Stimulated activated CD4-positive, alpha-beta T cell treated with anti-CD3 and anti-CD28 coated beads, Interleukin-12 subunit alpha, Interleukin-12 subunit beta, amount 100 ng/mL, for 24 hours (primary cell): ENCODE data around the gene GRPR.

ENCODE experiments used
- DNase-seq, 2 experiments: peaks; one replicate each; pipeline ENCODE4 v3.0.0-alpha.2; 2020; ENCODE audit warnings: low read depth in 2 of 2

GRPR gene

GRCh38 chrX:16123222-16123786 is at the start of gene GRPR:
GRPR (plus strand) TSS chrX:16123565; CDS start chrX:16123954, 389 bp downstream.
- DNase-seq = peak; percentile 12 to 44

- no peak for DNase-seq
Measured at GRCh38 chrX:16075087-16075486, 48.3 kb upstream of the GRPR start.

- DNase-seq = no peak
Measured at GRCh38 chrX:16076834-16077233, 46.5 kb upstream of the GRPR start.

- DNase-seq = no peak
Measured at GRCh38 chrX:16077811-16078210, 45.6 kb upstream of the GRPR start.

- no peak for DNase-seq
Measured at GRCh38 chrX:16081357-16081756, 42.0 kb upstream of the GRPR start.

DNA sequence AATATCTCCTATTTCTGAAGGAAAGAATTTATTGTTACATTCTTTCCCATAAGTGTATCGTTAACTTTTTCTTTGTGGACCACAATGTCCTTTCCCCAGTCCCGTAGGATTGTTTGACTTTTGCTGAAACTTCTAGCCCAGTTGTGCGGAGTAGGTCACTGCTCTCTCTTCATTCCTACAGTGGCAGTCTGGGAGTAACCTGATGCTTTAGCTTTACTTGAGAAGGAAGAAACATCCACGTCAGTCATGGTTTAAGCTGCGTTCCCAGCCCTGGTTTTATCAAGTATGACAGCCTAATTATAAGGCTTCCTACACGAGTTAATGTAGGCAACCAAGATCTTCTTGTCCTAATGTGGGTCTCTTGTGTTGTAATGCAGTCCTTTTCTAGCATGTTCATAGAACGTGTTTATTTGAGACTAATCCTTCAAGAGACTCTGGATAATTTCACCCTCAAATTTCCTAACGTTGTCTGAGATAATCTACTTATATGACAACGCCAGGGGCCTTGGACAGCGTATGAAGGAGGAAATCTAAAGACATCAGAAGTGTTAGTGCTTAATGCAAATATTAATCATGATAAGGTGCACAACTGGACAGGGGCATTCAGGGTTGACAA is 40.8 kb upstream of the GRPR start:
- DNase-seq = no peak

DNA sequence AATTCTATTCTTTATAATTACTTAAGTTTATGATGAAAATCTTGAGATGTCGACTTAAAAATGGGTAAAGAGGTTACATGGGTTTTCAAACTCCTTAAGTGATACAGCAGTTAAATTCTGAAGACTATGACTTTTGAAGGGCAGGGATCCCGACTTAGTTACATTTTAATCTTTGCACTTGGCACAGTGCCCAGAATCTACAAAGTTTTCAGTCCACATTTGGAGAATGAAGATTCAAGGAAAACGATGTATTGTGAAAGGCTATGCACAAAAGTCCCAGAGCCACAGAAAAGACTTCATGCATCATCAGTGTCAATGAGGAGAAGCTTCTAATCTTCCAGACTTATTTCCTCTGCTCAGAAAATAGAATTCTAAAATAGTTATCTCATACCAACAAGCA is 36.3 kb upstream of the GRPR start:
- DNase-seq = no peak

GRCh38 chrX:16089086-16089485 is 34.3 kb upstream of the GRPR start:
- DNase-seq = no peak

DNA sequence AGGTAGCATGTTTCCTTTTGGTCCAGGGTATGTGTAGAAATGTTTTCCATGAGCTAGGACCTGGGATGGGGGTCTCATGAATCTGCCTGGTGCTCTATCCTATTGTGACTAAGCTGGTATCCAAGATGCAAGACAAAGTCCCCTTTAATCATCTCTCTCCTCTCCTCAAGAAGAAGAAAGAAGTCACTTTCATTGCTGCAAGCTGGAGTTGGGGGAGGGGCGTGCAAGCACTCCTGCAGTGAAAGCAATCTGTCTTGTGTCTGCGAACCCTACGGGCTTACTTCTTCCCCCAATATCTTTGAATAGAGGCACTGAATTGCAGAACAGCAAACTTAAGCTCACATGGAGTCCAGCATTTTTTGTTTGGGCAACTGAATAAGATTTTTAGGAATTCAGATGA is 27.2 kb upstream of the GRPR start:
- DNase-seq = no peak

DNA sequence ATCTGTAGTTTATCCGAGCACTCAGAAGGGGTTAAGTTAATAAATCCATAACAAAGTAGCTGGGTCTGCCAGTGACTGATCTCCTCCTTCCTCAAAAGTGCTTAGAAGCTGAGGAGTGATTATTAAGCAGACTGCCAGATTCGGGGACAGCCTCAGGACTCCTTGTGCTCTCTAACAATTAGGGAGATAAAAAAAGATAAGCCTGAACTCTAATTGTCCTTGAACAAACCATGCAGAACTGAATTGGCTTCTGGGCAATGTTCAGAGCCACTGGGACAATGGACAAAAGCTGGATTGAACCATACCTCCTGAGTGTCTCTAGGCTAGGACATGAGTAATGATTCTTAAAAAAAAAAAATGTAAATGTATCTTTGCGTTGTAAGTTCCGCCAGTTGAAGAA is 22.7 kb upstream of the GRPR start:
- DNase-seq = no peak

- no peak for DNase-seq
Measured at GRCh38 chrX:16101581-16101980, 21.8 kb upstream of the GRPR start.

DNA sequence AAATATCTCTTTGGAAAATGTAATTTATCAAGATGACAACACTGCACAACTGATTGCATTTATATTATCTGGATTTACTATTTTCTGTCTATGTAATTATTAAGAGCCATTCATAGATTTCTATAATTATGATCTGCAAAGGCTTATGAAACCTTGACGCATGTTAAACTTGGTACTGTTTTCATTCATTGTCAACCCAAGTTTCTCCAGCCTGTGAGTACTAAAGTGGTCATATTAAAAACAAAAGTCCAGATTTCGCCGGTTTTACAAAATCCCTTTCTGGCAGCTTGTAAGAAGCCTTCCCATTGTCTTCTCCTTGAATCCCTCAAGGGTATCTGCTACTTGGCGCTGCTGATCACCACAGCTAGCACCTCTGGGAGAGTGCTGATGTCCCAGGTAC is 19.7 kb upstream of the GRPR start:
- no peak for DNase-seq

- no peak for DNase-seq
Measured at GRCh38 chrX:16112428-16112827, 10.9 kb upstream of the GRPR start.

DNA sequence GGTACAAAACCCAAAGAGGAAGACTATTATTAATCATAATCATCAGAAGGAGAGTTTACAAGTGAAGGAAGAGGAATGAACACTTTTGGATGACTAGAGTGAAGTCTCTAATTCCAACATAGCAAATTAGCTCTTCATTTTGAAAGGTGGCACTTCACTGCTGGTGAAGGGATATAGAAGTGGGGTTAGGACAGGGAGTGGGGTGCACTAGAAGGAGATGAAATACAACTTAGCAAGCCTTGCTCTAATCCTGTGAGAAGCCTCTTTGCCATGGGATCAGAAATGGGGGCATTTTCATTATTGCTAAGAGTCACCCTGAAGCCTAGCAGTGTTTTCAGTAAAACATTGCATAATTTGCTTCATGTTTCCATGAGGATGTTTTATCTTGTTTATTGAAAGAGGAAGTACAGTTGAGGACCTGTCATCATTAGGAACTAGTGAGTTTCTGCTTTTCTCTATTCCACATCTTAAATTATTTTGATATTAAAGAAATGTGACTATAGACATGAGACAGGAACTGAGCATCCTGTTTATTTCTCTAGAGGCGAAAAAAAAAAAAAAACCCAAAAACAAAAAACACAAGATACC is 9.3 kb upstream of the GRPR start:
- no peak for DNase-seq

- DNase-seq = no peak
Measured at GRCh38 chrX:16114611-16115010, 8.8 kb upstream of the GRPR start.

GRCh38 chrX:16119353-16120220 is 3.8 kb upstream of the GRPR start:
- no peak for DNase-seq

DNA sequence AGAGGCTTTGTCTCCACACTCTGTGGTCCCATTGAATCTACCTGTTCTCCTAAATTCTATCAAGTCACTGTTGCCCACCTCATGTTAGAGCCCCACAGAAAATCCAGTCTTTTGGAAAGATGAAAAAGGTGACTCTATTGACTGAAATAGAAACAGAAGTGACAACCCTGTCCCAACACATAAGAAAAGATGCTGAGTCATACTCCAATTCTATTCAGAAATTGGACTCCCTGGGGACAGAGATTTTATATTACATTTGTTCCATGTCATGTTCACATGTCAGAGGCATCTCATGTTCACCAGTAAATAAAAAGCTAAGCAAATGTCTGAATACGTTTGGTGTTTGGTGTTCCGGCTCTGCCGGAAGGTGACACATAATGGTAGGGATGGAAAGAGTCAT is 2.9 kb upstream of the GRPR start:
- DNase-seq = no peak

DNA sequence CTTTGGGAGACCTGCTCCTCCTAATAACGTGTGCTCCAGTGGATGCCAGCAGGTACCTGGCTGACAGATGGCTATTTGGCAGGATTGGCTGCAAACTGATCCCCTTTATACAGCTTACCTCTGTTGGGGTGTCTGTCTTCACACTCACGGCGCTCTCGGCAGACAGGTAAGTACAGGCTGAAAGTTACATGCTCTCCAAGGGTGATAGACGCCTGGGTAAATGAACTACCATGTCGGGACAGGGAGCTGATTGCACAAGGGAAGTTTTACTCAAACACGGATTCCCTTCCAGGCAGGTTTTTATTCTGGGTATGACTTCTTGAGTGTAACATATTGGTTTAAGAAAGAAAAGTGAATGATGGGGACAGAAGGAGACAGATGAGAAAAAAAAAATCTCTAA is 836 bp downstream of the GRPR start:
- DNase-seq = no peak

DNA sequence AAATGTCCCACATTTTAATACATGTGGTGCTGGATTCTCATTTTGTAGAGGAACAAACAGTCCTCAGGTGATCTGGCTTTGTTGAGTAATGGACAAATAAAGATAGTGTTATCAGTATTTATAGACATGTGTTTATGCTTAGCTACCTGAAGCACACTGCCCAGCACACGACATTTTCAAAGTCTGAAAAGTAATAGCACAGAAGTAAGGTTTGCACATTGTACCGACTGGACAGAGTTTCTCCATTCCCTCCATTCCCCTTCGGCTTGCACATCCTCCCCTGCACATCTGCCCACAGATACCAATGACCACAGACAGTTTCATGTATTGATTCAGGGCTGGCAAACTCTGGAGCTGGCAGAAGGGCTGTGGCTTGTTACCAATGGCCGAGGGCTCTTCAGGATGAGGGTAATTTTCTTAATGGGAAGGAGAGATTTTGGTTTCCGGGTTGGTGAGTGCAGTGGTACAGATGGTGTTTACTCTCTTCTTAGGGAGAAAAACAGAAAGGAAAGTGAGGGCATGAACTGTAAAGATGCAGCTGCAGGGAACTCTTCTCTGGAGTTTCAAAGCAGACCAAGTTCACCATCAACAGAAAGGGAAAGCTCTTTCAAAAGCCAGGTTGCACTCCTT is 2.3 kb downstream of the GRPR start:
- DNase-seq = no peak

- DNase-seq = no peak
Measured at GRCh38 chrX:16130707-16131106, 7.3 kb downstream of the GRPR start.

GRCh38 chrX:16134936-16135335 is 11.6 kb downstream of the GRPR start:
- DNase-seq = no peak

DNA sequence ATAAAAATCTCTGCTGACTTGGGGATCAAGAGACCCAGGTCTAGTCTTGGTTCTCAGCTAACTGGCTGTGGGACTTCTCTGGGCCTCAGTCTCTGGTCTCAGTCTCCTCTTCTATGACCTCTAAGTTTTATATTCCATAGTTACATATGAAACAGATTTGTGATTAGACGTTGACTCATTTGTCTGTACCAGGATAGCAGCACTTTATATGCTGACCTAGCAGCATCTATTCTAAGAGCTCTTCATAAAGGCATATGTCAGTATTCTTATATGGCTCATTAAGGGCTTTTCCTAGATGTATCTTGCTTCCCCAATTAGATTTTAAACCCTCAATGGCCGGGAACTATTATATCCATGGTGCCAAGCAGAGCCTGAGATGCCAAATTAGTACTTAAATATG is 12.7 kb downstream of the GRPR start:
- no peak for DNase-seq
